IPS-18c (cell line): Measurements from ENCODE around the gene LCK.

ENCODE experiments used
- H3K4me3 ChIP-seq: 2 replicates; pipeline ENCODE4 v1.7.0; 2013; ENCODE audit warnings: low read depth, mild to moderate bottlenecking, low read length, moderate library complexity; ENCODE audit not compliant: insufficient read depth
- H3K9me3 ChIP-seq: one replicate; pipeline ENCODE4 v1.6.1; 2013; ENCODE audit warnings: mild to moderate bottlenecking, low read length, moderate library complexity; ENCODE audit not compliant: control insufficient read depth, insufficient read depth

Gene LCK

GRCh38 chr1:32299327-32299726 lies 48.3 kb downstream of the LCK start:
- H3K9me3 ChIP-seq = peaks cover 2% of the 10 kb centered on the region
- H3K4me3 ChIP-seq = no peak overlapping the region

GRCh38 chr1:32303358-32303757 lies 52.3 kb downstream of the LCK start:
- Histone ChIP-seq H3K4me3 (no peak overlapping the region), H3K9me3 (peaks cover 4% of the 10 kb centered on the region)

GRCh38 chr1:32303997-32304622 lies 53.0 kb downstream of the LCK start:
- Histone ChIP-seq H3K4me3 (no peak overlapping the region), H3K9me3 (peaks cover 4% of the 10 kb centered on the region)

GRCh38 chr1:32305310-32305709 lies 54.2 kb downstream of the LCK start:
- peaks cover 4% of the 10 kb centered on the region for H3K9me3 ChIP-seq
- H3K4me3 ChIP-seq = no peak overlapping the region

GRCh38 chr1:32307324-32307723 lies 56.3 kb downstream of the LCK start:
- Histone ChIP-seq H3K4me3 (no peak overlapping the region), H3K9me3 (peaks cover 4% of the 10 kb centered on the region)

GRCh38 chr1:32309960-32310359 lies 58.9 kb downstream of the LCK start:
- no peak overlapping the region for H3K4me3 ChIP-seq
- no peaks in the 10 kb centered on the region for H3K9me3 ChIP-seq

- Histone ChIP-seq H3K4me3 (no peak overlapping the region), H3K9me3 (no peaks in the 10 kb centered on the region)
Observed at GRCh38 chr1:32311709-32312393, 60.8 kb downstream of the LCK start.

GRCh38 chr1:32316903-32317277 lies 65.8 kb downstream of the LCK start:
- H3K4me3 ChIP-seq = no peak overlapping the region
- H3K9me3 ChIP-seq = no peaks in the 10 kb centered on the region

GRCh38 chr1:32318127-32318869 lies 67.2 kb downstream of the LCK start:
- H3K4me3 ChIP-seq = no peak overlapping the region

GRCh38 chr1:32321712-32322291 lies 70.7 kb downstream of the LCK start:
- Histone ChIP-seq H3K9me3 (no peaks in the 10 kb centered on the region), H3K4me3 (no peak overlapping the region)

More at GRCh38 chr1:32318127-32318869, 67.2 kb downstream of the LCK start:
- no peaks in the 10 kb centered on the region for H3K9me3 ChIP-seq

GRCh38 chr1:32327204-32327603 lies 76.1 kb downstream of the LCK start:
- Histone ChIP-seq H3K9me3 (no peaks in the 10 kb centered on the region), H3K4me3 (no peak overlapping the region)

GRCh38 chr1:32329931-32330466 lies 78.9 kb downstream of the LCK start:
- Histone ChIP-seq H3K9me3 (no peaks in the 10 kb centered on the region), H3K4me3 (no peak overlapping the region)

GRCh38 chr1:32330558-32331151 lies 79.6 kb downstream of the LCK start:
- no peaks in the 10 kb centered on the region for H3K9me3 ChIP-seq
- H3K4me3 ChIP-seq = no peak overlapping the region

GRCh38 chr1:32331549-32331948 lies 80.5 kb downstream of the LCK start:
- no peak overlapping the region for H3K4me3 ChIP-seq

GRCh38 chr1:32332290-32333079 lies 81.4 kb downstream of the LCK start:
- no peaks in the 10 kb centered on the region for H3K9me3 ChIP-seq

More at GRCh38 chr1:32331549-32331948, 80.5 kb downstream of the LCK start:
- no peaks in the 10 kb centered on the region for H3K9me3 ChIP-seq

GRCh38 chr1:32333251-32333963 lies 82.3 kb downstream of the LCK start:
- H3K9me3 ChIP-seq = no peaks in the 10 kb centered on the region
- H3K4me3 ChIP-seq = no peak overlapping the region; the same call in 1 of the 2 replicates

More at GRCh38 chr1:32332290-32333079, 81.4 kb downstream of the LCK start:
- H3K4me3 ChIP-seq = no peak overlapping the region
